ENCODE results near the gene SPATA2L.

The SPATA2L gene

GRCh38 chr16:89660146-89660545, 41.4 kb downstream of the SPATA2L start:
- DNase-seq (ENCODE audit: extremely low read depth in 1 of 2, low read depth in 1 of 2) = no peak

GRCh38 chr16:89658221-89658879, 43.2 kb downstream of the SPATA2L start:
- DNase-seq (ENCODE audit: extremely low read depth in 1 of 2, low read depth in 1 of 2) = no peak

- DNase-seq (ENCODE audit: extremely low read depth in 1 of 2, low read depth in 1 of 2) = peak; percentile 71 to 89
Observed at GRCh38 chr16:89657442-89658220, 43.9 kb downstream of the SPATA2L start, which contains the start of the genes CHMP1A and SPATA33. CHMP1A (minus strand) TSS chr16:89657708; CDS start chr16:89657588, 120 bp downstream. SPATA33 (plus strand) TSS chr16:89657836; CDS start chr16:89657912, 76 bp downstream.

GRCh38 chr16:89656435-89657121, 44.9 kb downstream of the SPATA2L start:
- DNase-seq (ENCODE audit: extremely low read depth in 1 of 2, low read depth in 1 of 2) = no peak

GRCh38 chr16:89655062-89655643, 46.4 kb downstream of the SPATA2L start:
- DNase-seq (ENCODE audit: extremely low read depth in 1 of 2, low read depth in 1 of 2) = no peak

- DNase-seq (ENCODE audit: extremely low read depth in 1 of 2, low read depth in 1 of 2) = no peak
Observed at GRCh38 chr16:89653656-89654295, 47.7 kb downstream of the SPATA2L start.

GRCh38 chr16:89651584-89651983, 49.9 kb downstream of the SPATA2L start:
- DNase-seq (ENCODE audit: extremely low read depth in 1 of 2, low read depth in 1 of 2) = no peak

GRCh38 chr16:89646906-89647305, 54.6 kb downstream of the SPATA2L start:
- DNase-seq (ENCODE audit: extremely low read depth in 1 of 2, low read depth in 1 of 2) = no peak
